HG03439 (cell line): ENCODE measurements around the gene NHS.

Experiments
- ATAC-seq: cut with Tn5 transposase; IDR thresholded peaks from one replicate; pipeline ENCODE4 v1.9.1; 2021; ENCODE audit warnings: mild to moderate bottlenecking, moderate library complexity; ENCODE audit not compliant: unreplicated experiment

NHS gene

DNA sequence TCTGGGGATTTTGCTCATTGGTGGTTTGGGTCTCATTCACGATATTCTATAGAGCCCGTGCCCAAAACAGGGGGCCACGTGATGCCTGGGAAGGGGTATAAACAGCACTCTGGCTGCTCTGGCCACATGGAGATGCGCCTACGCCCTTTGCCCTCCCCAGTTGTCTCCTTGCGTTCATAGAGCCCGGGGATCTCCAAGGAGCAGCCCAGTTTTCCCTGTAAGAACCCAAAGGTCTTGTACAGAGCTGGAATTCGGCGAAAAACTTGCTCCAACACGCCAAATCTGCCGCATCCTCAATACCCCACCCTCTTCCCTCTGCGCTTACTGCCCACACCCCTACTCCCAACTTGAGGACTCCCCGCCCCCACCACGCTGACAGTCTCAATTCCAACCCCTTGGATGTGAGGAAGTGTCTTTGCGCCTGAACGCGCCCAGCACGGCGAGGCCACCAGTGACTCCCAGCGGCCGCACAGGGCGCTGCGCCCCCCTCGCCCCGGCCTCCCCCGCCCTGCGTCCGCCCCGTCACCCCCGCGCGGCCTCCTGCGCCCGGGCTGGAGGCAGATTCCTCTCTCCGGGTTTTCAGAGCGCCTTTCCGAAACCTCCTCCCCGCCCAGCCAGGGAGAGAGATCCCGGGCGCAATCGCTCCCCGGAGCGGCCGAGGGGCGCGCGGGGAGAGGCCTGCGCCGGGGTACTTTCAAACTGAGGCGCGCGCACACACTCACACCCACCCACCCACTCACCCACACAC, at the start of gene NHS:
Gene NHS (plus strand): TSS at position 582 of the 748 bp plus-strand sequence. CDS start 558 bp downstream, outside the sequence.
- no peak for ATAC-seq

DNA sequence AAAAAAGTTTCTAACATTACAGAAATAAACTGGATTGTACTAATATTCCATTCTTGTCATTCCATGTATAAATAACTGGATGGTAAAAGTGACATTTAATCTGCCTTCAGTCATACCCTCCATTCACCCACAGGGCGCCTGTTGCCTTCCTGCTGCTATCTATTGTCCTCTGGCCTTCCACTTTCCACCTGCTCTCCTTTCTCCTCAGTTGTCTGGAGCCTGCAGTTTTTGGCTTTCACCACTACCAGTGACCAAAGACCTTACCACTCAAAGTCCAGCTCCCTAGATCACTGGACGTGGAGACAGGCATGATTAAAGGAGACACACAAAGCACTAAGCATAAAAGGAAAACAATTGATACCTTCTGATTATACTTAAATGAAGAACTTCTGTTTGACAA, 46.2 kb upstream of the NHS start:
- no peak for ATAC-seq

DNA sequence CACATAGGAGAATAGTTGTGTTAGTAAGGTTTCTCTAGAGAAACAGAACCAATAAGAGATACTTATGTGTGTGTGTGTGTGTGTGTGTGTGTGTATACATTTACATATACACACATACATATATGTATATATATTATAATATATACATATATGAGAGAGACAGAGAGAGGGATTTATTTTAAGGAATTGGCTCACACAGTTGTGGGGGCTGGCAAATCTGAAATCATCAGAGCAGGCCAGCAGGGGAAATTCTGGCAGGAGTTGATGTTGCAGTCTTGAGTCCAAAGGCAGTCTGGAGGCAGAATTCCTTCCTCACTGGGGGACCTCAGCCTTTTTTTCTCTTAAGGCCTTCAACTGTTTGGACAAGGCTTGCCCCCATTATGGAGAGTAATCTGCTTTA, 38.6 kb upstream of the NHS start:
- ATAC-seq: no peak

DNA sequence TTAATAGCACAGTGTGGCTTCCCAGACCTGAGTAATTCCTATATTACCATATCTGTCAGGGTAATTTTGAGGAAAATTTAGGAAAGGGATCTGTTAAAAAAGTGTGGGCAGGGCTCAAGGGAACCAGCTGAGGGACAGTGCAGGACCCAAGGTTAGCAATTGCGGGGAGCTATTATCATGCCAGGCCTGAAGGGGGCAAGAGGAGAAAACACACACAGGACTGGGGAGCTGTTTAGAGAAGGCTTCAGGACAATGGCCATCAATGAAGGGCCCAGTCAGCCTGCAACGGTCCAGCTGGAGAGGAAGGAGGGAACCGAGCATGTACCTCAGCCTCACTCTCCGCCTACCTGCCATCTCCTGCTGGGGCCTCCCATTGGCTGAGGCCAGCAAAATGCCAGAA, 19.0 kb upstream of the NHS start:
- ATAC-seq: no peak

DNA sequence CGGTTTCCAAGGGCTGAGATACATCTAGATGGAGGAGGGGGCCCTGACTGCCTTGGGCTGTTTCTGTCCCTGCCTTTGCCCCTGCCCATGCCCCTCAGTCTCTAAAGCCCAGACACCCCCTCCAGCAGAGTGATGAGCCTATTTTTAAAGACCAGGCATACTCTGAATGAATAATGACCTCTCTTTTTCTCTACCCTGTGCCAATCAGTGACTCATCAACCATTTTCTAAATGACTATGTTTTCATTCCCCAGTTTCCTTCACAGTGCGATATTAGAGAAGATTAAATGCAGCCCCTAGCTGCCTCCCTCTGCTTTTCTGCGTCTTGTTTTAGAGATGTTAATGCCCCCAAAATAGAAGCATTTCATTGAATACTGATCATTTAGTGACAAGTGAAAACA, 15.5 kb upstream of the NHS start:
- no peak for ATAC-seq

DNA sequence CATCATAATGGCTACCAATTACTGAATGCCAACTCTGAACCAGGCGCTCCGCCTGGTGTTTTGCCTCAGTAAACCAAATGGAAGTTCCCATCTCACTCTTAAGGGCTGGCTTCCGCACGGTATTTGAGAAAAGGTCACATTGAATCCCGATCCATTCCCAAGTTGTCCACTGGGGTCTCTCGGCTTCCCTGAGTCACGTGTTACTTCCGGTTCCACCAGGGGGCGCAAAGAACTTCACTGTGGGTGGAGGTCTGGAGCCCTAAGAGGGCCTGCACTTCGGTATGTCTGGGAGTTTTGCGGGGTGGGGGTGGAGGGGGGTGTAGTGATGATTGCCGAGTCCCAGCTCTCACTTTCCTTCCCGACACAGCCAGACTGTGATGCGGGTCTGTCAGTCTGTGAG, 13.4 kb upstream of the NHS start:
- no peak for ATAC-seq

DNA sequence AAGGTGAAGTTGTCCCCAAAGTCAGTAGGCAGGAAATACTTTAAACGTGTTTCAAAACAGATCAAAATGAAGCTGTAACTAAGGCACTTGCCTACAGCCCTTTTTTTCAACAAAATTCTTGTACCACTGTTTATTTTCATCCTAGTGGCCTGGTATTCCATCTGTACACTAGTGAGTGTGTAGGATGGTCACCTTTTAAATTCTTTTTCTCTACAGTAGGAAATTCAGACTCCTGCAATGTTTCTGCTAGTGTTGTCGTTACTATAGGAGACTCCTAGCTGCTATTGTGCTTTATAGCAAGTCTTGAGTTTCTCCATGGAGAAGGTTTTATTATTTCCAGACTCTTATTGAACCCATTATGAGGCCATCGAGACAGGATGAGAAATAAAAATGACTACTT, 7.0 kb upstream of the NHS start:
- ATAC-seq: no peak

DNA sequence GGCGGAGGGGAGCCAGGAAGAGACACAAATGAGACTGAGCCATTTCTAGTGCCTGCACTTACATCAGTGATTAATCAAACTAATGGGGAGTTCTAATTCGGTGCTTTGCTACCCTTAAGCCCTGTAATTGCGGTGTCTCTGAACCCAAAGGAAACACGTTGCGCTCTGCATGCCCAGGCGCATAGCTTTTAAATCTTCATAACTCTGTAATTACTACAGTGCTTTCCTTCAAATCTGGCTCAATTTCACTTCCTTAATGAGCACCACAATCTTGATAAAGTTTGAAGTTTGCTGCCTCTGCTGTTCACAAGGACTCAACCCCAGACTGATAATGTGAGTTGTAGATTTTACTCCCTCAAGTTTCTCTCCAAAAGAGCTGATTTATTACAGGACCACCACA, 5.7 kb upstream of the NHS start:
- no peak for ATAC-seq

DNA sequence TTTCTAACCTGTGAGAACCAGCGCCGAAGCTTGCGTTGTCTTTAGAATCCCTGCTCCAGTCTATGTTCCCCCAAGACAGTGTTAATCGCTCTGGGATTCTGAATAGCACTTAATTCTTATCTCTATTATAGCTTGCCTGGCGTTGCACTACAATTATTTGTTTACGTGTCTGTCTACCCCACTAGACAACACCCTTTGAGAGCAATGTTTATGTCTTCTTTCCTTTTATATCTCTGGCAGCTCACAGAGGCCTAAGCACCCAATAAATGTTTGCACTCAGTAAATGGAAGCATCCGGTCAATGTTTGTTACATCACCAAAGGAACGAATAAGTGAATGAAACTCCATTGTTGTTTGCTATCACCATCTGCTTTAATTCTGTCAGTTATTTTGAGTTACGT, 4.8 kb upstream of the NHS start:
- no peak for ATAC-seq

DNA sequence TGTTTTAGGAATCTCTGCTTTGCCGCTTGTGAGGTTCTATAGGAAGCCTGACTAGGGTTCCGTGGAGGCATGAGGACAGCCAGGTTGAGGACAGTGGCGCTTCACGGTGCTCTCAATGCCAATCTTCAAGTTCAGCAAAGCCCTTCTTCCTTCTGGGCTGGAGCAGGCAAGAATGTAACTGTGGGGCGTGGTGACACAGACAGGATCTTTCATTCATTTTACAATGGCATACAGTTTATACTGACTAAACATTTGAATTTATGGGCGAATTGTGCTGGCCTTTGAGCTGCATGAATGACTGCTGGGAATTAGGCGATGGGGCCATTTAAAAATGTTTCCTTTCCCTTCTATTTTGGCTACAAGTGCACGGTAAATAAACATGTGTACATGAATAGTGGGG, 2.9 kb upstream of the NHS start:
- ATAC-seq: no peak

DNA sequence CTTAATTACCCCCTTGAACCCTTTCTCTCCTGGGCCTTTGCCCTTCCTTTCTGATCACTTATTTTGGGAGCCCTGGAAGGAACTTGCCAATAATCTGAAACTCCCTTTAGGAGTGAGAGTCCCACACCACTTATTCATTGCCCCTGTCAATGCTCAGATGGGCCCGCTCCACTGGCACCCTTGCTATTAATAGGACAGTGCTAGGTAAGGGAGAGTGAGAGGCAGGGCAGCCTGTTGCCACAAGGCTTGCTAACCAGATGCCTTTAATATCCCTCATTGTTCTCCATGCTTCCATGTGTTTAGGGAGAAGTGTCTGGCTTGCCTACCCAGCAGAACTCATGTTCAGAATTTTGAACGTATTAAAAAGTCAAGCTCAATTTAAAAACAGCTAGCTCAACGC, 1.7 kb upstream of the NHS start:
- ATAC-seq: no peak

DNA sequence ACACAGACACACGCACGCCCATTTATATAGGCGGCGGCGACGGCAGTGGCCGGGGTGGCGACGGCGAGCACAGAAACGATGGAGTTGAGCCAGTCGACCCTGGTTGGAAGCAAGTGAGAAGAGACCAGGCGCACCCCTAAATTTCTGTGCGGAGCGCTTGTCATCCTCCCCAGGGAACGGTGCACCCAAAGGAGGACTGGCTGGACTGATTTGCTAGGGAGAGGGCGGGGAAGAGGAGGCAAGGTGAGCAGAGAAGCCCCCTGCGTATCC, 302 bp downstream of the NHS start:
- no peak for ATAC-seq

DNA sequence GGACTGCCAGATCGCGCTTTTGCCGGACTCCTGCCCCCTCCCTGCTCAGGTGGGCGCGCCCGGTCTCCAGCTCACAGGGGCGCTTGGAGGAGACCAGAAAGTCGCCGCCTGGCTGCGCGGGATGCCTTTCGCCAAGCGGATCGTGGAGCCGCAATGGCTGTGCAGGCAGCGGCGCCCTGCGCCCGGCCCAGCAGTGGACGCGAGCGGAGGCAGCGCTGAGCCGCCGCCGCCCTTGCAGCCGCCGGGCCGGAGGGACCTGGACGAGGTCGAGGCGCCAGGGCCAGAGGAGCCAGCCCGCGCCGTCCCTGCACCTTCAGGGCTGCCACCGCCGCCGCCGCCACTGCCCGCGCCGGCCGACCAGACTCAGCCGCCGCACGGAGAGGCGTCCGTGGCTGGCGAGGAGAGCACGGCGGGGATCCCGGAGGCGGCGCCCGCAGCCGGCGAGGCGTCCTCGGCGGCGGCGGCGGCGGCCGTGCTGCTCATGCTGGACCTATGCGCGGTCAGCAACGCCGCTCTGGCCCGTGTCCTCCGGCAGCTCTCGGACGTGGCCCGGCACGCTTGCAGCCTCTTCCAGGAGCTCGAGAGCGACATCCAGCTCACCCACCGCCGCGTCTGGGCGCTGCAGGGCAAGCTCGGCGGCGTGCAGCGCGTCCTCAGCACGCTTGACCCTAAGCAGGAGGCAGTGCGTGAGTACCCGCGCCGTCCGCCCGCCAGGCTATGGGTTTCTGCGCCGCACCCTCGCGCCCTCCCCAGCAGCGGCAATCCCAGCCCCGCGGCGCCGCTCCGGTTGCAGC, 834 bp downstream of the NHS start:
- no peak for ATAC-seq

DNA sequence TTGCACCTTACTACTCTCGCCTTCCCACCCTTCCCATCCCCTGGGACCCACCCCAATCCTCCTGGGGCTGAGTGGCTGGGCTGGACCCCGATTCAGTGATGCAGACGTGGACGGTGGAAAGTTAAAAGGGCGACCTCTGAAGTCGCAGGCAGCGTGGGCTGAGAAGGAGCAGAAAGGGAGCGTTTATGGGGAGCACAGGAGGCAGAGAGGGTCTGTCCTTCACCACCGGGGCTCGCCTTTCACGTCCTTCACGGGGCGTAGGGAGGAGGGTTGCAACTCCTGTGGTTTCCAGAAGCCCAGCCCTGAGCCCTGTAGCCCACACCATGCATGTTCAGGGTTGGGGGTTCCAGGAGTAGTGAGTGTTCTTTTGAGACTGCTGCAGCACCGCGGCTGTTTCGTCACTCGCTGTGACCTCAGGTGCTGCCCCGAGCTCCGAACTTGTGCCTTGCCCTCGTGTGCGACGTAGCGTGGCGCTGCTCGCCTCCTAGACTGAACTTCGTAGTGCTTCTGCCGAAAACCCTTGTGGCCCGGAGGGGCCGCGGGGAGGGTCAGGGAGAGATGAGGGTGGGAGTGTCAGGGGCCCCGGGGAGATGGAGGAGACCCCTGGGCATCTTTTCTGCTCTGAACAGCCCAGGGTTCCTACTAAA, 1.6 kb downstream of the NHS start:
- ATAC-seq: no peak

DNA sequence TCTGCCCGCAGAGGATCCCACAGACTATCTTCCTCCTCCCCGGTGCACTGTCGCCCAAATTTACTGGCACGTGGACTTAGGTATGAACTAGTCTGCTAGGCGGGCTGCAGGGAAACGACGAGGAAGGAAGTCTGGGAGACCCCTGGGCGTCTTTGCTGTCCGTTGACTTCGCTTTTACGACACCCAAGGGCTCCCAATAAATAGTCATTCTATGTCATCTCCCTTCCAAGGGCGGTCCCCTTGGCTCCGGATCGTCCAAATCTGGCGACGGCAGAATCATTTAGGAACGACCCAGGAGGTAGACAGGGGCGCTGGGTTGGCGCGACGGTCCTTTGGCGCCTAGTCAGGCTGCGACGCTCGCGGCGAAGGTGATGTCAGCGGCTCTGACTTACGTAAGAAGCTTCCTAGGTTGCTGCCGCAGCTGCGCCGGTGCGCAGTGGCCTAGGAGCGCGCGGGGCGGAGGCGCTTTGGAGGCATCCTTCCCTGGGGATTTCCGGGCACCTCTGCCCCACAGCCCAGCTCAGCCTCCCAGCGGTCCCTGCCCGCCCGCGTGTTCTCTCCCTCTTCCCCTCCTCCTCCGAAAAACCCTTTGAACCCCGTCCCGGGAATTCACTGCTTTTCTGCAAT, 2.2 kb downstream of the NHS start:
- no peak for ATAC-seq

DNA sequence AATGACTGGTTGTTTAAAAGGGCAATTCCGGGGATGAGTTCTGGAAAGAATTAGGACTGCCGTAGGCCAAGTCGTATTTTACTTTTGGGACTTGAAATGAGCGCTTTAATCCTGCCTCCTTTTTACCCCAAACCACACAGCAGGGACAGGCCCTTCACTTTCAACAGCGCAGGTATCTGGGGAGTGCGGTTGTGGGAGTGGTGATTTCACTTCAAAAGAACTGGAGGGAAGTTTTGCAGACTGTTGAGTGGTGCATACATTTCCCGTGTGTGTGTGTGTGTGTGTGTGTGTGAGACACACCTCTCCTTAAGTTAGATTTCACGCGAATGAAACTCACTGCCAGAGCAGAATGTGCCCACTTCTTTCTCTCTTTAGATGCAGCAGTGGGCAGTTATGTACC, 2.8 kb downstream of the NHS start:
- no peak for ATAC-seq

DNA sequence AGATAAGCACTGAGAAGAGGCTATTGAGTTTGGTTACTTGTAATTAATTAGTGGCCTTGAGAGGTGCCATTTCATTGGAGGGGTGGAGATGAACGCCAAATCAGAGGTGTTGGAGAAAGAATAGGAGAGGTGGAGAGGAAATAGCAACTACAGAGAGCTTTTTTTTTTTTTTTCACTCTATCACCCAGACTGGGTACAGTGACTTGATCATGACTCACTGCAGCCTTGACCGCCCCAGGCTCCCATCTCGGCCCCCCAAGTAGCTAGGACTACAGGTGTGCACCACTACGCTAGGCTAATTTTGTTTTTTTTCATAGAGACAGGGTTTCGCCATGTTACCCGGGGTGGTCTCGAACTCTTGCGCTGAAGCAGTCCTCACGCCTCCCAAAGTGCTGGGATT, 5.2 kb downstream of the NHS start:
- ATAC-seq: no peak

DNA sequence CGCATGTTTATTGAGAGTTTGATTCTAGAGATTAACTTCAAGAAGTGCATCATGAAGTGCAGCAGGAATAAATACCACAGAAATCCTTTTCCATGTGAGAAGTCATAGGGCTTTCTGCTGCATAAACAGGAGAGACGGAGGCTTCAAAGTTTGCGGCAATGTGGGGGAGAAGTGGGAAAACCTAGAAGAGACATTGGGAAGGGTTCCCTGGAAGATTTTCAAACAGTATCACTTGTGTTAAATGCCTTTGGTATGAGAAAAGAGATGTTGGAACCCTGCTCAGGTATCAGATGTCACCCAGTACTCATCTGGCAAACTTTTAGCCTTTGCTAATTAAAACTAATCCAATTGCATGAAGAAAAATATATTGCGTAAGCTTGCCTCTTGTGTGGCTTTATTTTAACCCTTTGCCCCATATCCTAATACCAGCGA, 15.4 kb downstream of the NHS start:
- no peak for ATAC-seq

DNA sequence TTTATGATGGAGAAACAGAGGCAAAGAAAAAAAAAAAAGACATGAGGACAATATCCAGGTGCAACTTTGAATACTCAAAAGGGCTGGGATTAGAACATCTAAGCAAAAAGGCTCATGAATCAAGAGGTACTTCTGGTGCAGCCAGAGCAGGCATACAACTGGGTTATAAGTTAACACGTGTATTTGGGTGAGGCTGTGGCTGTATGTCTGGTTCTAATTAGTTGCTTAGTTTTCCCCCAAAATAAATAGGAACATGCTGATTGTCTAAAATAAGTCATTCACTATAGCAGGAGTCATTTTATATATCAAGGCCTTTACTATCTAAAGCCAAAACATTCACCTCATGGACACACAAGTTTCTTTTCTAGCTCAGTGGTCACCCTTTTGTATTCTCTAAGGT, 20.2 kb downstream of the NHS start:
- ATAC-seq: no peak

DNA sequence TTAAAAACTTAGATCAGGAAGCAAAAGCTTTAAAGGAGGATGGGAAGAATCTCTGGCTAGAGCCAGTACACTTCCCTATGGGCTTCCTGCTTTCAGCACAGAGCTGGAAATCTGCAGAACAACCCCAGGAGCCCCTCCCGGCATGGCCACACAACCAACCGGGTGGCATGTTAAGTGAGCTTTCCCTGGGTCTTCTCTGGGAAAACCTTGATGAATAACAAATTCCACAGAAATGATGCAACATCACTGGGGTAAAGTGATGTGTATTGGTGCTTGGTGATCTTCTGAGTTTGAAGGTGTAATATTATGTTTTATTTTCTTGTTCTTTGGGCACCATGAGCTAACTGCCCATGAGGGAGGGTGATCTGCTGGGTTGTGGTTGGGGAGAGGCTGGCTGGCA, 22.1 kb downstream of the NHS start:
- ATAC-seq: no peak

DNA sequence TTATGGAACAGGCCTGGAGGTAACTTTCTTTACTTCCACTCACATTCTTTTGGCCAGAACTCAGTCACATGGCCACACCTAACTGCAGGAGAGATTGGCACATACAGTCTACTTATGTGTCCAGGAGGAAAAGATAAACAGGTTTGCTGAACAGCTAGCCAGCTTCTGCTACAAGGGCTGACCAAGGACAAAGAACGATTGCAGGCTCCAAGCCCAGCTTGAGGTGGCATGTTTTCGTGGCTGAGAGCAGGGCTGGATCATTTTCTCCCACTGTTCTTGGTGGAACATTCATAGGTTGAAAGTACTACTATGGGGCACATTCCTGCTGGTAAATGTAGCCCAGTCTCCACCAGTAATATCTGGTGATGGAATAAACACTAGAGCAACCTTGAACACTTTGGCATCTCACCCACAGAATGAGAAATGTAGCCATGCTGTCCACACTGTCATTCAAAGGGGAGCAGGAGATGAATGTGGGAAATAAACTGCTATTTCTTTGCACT, 28.2 kb downstream of the NHS start:
- no peak for ATAC-seq

DNA sequence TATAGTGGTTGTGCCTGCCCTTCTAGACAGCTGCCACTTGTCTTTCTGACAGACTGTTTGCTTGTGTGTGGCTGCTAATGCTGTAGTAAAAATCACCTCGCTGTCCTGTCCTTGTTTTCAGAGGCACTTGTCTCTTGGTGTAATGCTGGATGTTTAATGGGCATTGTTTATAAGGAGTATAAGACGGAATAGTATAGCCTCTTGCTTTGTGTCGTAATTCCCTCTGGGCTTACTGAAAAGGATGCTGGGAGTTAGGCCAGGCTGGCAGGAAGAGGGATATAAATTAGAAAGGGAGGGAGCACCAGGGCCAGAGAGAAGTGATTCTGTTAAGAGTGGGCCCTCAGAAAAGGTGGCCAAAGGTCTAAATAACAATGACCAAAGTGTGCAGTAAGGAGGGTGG, 29.0 kb downstream of the NHS start:
- no peak for ATAC-seq
